ENCODE measurements around the gene BTG1.
"Not testable (repeated sequence)": the region's sequence is repeated elsewhere in the genome, so short reads cannot be mapped to it uniquely, and the experiment has no call there.

Gene BTG1

DNA sequence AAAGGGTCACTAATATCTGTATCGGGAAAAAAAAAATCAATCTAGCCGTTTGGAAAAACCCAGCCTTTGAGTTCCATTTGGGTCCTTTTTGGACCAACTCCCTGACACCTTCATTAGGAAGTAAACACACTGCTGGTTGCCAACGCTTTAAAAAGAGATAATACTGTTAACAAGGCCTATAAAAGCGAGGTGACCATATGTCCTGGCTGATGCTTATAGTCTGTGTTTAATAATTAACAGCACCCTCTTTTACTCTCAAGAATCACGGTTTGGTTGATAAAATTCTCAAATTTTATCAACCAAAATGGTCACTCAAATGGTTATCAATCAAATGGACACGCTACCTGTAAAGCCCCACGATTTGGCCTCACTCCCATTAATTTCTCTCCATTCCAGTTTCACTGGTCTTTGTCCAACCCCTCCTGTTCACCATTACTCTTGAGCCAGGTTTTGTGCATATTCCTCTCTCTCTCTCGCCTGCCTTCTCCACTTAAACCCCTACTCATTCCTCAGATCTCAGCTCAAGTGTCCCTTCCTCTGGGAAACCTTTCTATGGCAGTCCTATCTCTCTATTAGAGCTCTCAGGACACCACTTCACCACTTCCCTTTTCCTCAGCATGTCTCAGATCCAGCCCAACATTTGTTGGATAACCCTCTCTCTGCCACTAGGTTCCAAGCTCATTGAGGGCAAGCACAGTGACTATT, 9.5 kb downstream of the BTG1 start:
- TF ChIP-seq JUND (IDR thresholded peaks at IDR 0.05; ENCODE audit: low read depth): no peak

DNA sequence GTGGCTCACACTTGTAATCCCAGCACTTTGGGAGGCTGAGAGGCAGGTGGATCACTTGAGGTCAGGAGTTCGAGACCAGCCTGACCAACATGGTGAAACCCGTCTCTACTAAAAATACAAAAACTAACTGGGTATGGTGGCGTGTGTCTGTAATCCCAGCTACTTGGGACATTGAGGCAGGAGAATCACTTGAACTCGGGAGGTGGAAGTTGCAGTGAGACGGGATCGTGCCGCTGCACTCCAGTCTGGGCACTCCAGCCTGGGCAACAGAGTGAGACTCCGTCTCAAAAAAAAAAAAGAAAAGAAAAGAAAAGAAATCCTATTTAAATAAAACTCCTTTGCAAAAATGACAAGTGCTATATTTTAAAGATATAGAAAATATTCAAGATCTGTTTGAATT, 10.1 kb downstream of the BTG1 start:
- DNase-seq (ENCODE audit: low read depth in 1 of 2, low spot score in 1 of 2); in situ Hi-C loops (cut with HindIII; ENCODE audit: low pct_unique_long_range_greater_than_20kb, low sequenced_read_pairs): not testable (repeated sequence)

More for the DNA sequence above, 9.5 kb downstream of the BTG1 start:
- in situ Hi-C loops (cut with HindIII; ENCODE audit: low pct_unique_long_range_greater_than_20kb, low sequenced_read_pairs): no loop called here
- no peak for DNase-seq (ENCODE audit: low read depth in 1 of 2, low spot score in 1 of 2)

DNA sequence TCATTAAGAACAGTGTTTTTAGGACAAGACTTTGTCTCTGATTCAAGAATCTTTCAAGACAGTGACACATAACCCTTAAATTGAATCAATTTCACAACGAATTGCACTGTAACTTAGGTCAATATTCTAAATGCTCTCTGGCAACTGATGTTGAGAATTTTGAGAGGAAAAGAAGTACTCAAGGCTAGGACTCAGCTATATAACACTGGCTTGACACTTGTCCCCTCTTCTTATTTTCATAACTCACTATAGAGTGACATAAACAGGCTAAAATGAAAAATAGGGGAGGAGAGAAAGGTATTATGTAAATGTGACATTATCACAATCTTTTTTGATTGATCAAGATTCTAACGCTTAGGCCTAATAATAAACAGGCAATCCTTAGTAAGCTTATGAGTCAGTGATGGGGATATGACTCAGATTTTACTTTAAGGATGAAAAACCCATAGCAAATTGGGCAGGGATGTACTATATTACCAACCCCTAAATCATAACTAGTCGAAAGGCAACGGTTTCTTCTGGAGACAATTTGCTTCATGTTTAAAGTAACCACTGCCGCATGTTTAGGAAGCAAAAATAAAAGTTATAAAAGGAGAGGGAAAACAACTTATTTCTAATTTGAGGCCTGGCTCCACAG, 10.9 kb downstream of the BTG1 start:
- TF ChIP-seq JUND (IDR thresholded peaks at IDR 0.05; ENCODE audit: low read depth): no peak
- DNase-seq (ENCODE audit: low read depth in 1 of 2, low spot score in 1 of 2): no peak
- in situ Hi-C loops (cut with HindIII; ENCODE audit: low pct_unique_long_range_greater_than_20kb, low sequenced_read_pairs): no loop called here

DNA sequence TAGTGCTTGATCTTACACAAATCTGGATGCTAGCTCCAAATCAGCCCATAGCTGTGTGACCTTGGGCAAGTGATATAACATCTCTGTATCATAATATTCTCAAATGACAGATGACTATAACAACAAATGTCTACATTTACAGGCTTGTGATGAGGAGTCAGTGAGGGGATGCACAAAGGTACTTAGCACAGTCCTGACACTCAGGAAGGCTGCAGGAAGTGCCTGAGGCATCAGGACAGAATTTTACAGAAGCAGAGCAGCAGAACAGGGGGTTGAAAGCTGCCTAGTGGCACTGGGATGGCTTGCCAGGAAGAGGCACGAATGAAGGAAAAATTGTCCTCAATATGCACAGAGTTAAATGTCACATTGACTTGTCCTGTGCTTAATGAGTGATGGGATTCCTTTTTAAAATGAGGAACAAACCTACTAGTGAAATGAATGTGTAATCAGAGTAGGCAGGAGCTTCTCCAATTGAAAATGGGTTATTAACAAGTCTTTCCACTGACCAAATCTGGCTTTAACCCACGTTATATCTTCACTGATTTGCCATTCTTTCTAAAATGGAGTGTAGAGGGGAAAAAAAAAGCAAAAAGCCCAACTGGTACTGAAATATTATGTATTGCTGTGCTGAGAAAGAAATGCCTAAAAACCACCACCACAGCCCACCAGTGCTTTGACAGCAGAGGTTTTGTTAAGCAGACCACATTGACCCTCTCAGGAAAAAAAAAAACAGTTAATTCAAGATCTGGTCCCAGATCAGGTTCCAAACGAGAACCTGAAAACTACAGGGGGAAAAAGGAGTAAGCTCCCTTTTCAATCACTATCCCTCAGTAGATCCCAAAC, 11.6 kb downstream of the BTG1 start:
- no peak for DNase-seq (ENCODE audit: low read depth in 1 of 2, low spot score in 1 of 2)
- no peak for TF ChIP-seq JUND (IDR thresholded peaks at IDR 0.05; ENCODE audit: low read depth)
- in situ Hi-C loops (cut with HindIII; ENCODE audit: low pct_unique_long_range_greater_than_20kb, low sequenced_read_pairs): no loop called here

DNA sequence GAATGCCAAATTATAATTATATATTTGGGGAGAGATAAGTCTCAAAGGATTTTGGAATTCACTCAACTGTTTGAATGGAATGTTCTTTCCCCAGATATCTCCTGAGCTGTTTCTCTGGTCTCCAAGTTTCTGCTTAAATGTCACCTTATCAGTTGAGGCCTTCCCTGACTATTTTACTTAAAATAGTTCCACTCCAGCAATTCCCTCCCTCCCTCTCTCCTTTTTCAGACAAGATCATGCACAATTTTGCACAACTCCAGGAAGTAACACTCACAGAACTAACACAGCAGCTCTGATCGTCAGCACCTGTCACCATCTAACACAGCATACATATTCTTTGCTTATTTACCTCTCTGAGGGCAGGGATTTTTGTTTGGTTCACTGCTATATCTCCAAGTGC, 12.5 kb downstream of the BTG1 start:
- in situ Hi-C loops (cut with HindIII; ENCODE audit: low pct_unique_long_range_greater_than_20kb, low sequenced_read_pairs): no loop called here
- TF ChIP-seq JUND (IDR thresholded peaks at IDR 0.05; ENCODE audit: low read depth): no peak
- DNase-seq (ENCODE audit: low read depth in 1 of 2, low spot score in 1 of 2): no peak

DNA sequence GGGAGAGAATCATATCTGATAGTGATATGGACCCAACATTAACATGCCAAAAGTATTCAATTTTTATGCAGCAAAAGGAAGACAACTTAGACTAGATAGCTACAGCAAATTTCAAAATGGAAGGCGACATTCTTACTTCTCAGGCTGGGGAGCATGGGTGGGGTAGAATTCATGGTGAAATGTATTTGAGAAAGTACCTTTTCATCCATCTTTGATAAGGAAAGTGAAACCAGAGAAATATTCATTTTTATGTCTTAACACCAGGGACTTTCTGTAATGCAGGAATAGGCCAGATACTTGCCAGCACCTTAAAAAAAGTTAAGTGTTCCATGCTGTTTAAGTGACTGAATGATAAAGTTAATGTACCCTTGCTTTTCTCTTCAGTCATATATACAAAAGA, 13.4 kb downstream of the BTG1 start:
- TF ChIP-seq JUND (IDR thresholded peaks at IDR 0.05; ENCODE audit: low read depth): no peak
- no peak for DNase-seq (ENCODE audit: low read depth in 1 of 2, low spot score in 1 of 2)
- in situ Hi-C loops (cut with HindIII; ENCODE audit: low pct_unique_long_range_greater_than_20kb, low sequenced_read_pairs): no loop called here

DNA sequence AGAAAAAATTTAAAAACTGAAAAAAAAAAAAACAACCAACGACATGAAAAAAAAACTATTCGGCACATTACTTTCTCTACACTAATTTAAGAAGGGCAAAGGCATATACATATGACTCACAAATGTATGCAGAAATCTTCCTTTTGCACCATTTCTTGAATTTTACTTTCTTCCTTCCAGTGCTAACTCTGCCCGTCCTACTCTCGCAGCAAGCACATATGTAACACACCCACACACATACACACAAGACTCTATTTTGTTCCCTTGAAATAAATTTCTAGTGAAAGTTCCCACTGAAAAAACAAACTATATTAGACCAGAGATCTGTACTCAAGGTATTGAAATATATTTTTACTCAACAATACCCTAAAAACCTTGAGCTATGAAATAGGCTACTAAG, 14.6 kb downstream of the BTG1 start:
- TF ChIP-seq JUND (IDR thresholded peaks at IDR 0.05; ENCODE audit: low read depth): no peak
- in situ Hi-C loops (cut with HindIII; ENCODE audit: low pct_unique_long_range_greater_than_20kb, low sequenced_read_pairs): no loop called here
- no peak for DNase-seq (ENCODE audit: low read depth in 1 of 2, low spot score in 1 of 2)

DNA sequence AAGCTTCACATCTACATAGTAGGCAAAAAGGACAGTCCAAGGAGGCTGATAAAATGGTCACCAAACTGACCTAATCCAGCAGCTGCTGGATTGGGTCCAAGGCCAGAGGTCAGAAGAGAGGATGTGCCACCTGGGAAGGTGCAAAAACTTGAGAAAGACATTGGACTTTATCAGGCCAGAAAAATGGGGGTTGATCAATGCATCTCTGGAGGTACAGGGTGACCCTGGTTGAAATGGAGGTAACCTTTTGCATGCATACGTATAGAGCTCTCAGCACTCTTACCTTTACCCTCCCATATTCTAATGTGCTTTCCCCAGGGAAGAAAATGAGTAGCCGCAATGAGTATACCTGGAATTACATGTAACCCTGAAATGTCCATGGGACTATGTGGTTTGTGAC, 16.0 kb downstream of the BTG1 start:
- no peak for TF ChIP-seq JUND (IDR thresholded peaks at IDR 0.05; ENCODE audit: low read depth)
- in situ Hi-C loops (cut with HindIII; ENCODE audit: low pct_unique_long_range_greater_than_20kb, low sequenced_read_pairs): no loop called here
- no peak for DNase-seq (ENCODE audit: low read depth in 1 of 2, low spot score in 1 of 2)

DNA sequence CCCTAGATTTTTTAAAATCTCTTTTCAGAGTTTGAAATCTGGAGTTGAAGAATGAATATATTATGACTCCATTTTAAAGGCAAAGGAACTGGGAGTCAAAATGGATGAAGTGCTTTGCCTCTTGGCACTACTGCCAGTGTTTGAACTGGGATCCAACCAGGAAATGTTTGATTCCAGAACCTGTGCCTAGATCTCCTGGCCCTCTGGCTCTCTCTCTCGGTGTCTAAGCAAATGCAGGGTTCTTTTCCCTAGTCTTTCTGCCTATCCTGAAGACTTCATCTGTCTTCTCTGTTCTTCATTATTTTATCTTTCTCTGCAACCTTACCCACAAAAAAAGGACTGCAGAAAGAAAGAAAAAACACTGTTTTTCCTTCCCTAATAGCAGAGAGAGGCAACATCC, 17.0 kb downstream of the BTG1 start:
- no peak for DNase-seq (ENCODE audit: low read depth in 1 of 2, low spot score in 1 of 2)
- in situ Hi-C loops (cut with HindIII; ENCODE audit: low pct_unique_long_range_greater_than_20kb, low sequenced_read_pairs): no loop called here
- no peak for TF ChIP-seq JUND (IDR thresholded peaks at IDR 0.05; ENCODE audit: low read depth)

DNA sequence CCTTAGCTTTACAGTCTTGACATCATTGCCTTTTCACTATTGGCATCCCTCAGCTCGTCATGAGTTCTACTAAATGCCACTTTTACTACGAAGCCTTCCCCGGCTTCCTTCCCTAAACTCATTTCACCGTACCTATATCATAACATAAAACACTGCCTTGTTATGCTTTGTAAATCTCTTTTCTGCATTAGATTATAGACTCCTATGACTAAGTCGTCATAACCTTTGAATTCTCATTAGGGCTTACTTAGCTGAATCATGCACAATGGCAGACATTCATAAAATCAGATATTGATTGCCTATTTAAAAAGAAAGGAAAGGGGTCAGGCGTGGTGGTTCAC, 21.0 kb downstream of the BTG1 start:
- no peak for DNase-seq (ENCODE audit: low read depth in 1 of 2, low spot score in 1 of 2)
- in situ Hi-C loops (cut with HindIII; ENCODE audit: low pct_unique_long_range_greater_than_20kb, low sequenced_read_pairs): no loop called here
- TF ChIP-seq JUND (IDR thresholded peaks at IDR 0.05; ENCODE audit: low read depth): no peak

DNA sequence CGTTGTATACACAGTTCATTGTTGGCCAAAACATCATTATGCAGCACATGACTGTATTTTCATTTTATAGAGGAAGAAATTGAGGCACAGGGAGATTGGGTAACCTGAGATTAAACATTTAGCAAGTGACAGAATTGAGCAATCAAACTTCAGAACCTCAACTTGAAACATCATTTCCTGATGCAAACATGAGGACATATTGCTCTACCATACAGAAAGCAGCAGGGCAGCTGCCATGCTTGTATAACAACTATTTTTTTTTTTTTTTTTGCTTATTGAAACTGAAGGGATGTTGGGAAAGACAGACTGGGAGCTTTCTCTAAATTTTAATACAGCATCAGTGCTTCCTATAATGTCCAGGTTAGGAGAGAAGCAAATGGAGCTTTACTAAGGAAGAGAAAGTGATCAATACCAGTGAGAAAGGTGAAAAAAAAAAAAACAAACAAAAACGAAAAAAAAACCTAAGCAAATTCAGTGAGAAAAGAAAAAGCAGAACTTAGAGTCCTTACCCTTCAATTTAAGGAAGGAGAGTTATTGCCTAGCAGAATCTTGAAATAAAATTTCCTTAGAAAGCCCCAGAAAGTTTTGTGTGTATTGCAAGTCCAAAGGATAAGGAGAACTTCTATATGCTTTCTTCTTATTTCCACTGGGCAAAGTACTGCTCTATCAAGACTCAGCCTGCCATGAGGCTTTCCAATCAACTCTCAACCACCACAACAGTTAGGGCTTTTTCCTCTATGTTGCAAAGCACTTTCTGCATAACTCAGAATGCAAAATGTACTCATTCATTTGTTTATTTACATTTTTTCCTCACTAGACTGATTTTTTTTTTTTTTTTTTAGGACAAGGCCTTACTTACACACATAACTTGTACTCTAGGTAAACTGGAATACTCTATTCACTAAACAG, 21.6 kb downstream of the BTG1 start:
- no peak for DNase-seq (ENCODE audit: low read depth in 1 of 2, low spot score in 1 of 2)
- in situ Hi-C loops (cut with HindIII; ENCODE audit: low pct_unique_long_range_greater_than_20kb, low sequenced_read_pairs): no loop called here
- no peak for TF ChIP-seq JUND (IDR thresholded peaks at IDR 0.05; ENCODE audit: low read depth)
